Measurements from ENCODE around the gene COL6A3. TPM values are rescaled to one million over a fixed set of nuclear protein-coding genes. Genes with fewer than 3 reads are reported as not detected.

Gene COL6A3
- total and polyA plus RNA-seq, 2 experiments from 2014 or later: 1.3 to 4.1 TPM

DNA sequence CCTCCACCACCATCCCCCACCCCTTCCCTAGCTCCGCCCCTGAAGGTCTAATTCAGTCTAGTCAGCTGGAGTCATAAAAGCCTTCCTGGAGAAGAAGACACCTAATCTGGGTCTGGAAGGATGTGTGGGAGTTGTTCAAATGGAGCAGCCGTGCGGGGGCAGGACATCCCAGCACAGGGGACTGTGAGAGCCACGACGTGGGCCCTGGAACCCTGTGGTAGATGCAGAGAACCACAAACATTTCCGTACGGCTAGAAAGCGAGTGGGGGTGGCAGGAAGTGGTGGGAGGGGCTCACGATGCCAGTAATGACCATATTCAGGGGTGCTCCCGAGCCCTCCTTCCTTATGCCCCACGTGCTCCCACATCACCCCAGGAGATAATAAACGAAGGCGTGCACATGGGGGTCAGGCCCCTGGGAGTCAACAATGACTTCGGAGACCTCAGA, 20.9 kb upstream of the COL6A3 start:
- Histone ChIP-seq H3K27me3 (no peaks in the 10 kb centered on the region), H3K4me1 (ENCODE audit: low read depth) (no peaks in the 10 kb centered on the region), H3K4me3 (no peak overlapping the region), H3K9me3 (ENCODE audit: low read depth) (no peaks in the 10 kb centered on the region), H3K36me3 (no peaks in the 10 kb centered on the region), H3K27ac (no peak overlapping the region)
- TF ChIP-seq, protein P1, sequence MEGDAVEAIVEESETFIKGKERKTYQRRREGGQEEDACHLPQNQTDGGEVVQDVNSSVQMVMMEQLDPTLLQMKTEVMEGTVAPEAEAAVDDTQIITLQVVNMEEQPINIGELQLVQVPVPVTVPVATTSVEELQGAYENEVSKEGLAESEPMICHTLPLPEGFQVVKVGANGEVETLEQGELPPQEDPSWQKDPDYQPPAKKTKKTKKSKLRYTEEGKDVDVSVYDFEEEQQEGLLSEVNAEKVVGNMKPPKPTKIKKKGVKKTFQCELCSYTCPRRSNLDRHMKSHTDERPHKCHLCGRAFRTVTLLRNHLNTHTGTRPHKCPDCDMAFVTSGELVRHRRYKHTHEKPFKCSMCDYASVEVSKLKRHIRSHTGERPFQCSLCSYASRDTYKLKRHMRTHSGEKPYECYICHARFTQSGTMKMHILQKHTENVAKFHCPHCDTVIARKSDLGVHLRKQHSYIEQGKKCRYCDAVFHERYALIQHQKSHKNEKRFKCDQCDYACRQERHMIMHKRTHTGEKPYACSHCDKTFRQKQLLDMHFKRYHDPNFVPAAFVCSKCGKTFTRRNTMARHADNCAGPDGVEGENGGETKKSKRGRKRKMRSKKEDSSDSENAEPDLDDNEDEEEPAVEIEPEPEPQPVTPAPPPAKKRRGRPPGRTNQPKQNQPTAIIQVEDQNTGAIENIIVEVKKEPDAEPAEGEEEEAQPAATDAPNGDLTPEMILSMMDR (IDR thresholded peaks at IDR 0.05; ENCODE audit: low read depth, low read length): no peak
- peak in 1 of 2 donors; percentile 92 for DNase-seq (ENCODE audit: low read depth in 1 of 2, low spot score in 1 of 2)

DNA sequence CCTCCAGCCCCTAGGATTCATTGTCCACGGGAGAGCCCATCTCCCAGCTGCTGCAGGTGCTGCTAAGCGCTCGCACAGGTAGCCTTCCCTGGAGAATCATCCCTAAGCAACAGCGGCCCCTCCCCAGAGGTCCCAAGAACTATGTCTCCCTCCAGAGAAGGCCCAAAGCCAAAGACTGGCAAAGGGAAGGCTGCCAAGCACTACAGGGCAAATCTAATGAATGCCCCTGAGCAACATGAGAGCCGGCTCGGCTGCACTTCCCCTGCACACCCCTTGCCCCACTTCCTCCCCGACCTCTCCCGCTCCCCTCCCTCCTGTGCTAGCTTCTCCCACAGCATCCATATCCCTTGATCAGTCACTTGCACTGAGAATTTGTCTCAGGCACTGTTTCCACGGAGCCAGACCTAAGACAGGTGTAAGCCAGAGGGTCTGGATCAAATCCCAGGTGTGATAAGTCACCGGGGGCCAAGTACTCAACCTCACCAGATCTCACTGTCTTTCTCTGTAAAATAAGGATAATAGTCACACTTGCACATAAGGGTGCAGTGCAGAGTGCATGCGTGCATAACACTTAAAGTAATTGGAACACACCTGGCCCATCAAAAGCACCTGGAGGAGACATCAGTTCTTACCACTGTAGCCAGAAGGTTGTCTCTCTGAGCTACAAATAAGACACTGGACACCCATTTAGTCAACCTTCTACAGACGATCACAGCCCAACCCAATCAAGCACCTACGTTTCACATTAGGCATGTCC, 20.1 kb upstream of the COL6A3 start:
- Histone ChIP-seq H3K4me3 (no peak overlapping the region), H3K27me3 (no peaks in the 10 kb centered on the region), H3K27ac (no peak overlapping the region), H3K4me1 (ENCODE audit: low read depth) (no peaks in the 10 kb centered on the region), H3K36me3 (no peaks in the 10 kb centered on the region), H3K9me3 (ENCODE audit: low read depth) (no peaks in the 10 kb centered on the region)
- no peak for DNase-seq (ENCODE audit: low read depth in 1 of 2, low spot score in 1 of 2)
- TF ChIP-seq, protein P1 (IDR thresholded peaks at IDR 0.05; ENCODE audit: low read depth, low read length): no peak

DNA sequence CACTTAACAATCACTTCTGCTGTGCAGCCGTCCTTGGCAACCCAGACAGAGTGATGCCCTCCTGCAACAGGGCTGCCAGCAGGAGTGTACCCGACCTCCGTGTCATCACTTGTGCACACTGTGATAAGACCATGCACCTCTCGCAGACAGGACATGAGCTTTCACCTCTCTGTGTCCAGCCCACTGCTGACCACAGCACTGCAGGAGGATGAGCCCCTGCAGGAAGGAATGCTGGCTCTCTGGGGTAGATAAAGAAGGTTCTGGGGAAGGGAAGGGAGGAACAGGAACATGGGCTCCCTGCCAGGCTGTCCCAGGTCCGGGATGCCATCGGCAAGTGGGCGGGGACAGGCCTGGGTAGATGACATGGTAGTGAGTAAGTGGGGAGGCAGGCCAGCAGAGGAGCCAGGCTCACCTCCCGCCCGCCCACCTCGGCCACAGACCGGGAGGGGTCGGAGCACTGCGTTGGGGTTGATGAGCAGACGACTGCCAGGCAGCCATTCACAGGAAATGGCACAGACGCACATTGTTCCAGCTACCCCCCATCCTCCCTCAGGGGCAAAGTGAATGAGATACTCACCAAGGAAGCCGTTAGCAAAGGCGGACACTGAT, 18.6 kb upstream of the COL6A3 start:
- no peaks in the 10 kb centered on the region for H3K27me3 ChIP-seq
- H3K9me3 ChIP-seq (ENCODE audit: low read depth): no peaks in the 10 kb centered on the region
- H3K36me3 ChIP-seq: no peaks in the 10 kb centered on the region
- peak in 1 of 2 donors; percentile 81 for DNase-seq (ENCODE audit: low read depth in 1 of 2, low spot score in 1 of 2)
- H3K4me1 ChIP-seq (ENCODE audit: low read depth): no peaks in the 10 kb centered on the region
- no peak overlapping the region for H3K27ac ChIP-seq
- H3K4me3 ChIP-seq: no peak overlapping the region
- TF ChIP-seq, protein P1 (IDR thresholded peaks at IDR 0.05; ENCODE audit: low read depth, low read length): peak; percentile 27

DNA sequence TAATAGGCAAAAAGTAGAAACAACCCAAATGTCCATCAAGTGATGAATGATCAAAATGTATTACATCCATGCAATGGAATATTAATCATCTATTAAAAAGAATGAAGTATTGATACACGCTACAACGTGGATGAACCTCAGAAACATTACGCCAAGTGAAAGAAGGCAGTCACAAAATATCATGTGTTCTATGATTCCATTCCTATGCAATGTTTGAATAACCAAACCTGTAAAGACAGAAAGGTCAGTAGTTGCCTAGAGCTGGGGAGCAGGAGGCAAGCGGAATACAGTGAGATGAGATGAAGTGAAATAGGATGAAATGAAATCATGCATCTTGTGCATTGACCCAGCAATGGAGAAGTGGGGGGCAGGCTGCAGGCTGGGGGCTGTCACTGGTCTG, 17.9 kb upstream of the COL6A3 start:
- no peaks in the 10 kb centered on the region for H3K27me3 ChIP-seq
- no peak overlapping the region for H3K27ac ChIP-seq
- DNase-seq (ENCODE audit: low read depth in 1 of 2, low spot score in 1 of 2): no peak
- H3K4me1 ChIP-seq (ENCODE audit: low read depth): no peaks in the 10 kb centered on the region
- no peaks in the 10 kb centered on the region for H3K9me3 ChIP-seq (ENCODE audit: low read depth)
- H3K4me3 ChIP-seq: no peak overlapping the region
- TF ChIP-seq, protein P1 (IDR thresholded peaks at IDR 0.05; ENCODE audit: low read depth, low read length): no peak
- no peaks in the 10 kb centered on the region for H3K36me3 ChIP-seq

DNA sequence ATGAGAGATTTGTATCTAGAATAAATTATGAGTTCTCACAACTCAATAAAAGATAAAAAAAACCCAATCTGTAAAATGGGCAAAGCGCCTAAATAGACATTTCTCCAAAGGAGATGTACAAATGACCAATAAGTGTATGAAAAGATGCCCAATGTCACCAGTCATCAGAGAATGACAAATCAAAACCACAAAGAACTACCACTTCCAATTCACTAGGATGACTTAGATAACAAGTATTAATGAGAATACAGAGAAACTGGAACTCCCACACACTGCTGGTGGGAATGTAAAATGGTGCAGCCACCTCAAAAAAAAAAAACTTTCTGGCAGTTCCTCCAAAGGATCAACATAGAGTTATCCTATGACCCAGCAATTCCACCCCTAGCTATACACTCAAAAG, 17.4 kb upstream of the COL6A3 start:
- Histone ChIP-seq H3K4me1 (ENCODE audit: low read depth) (no peaks in the 10 kb centered on the region), H3K27ac (no peak overlapping the region), H3K27me3 (no peaks in the 10 kb centered on the region), H3K9me3 (ENCODE audit: low read depth) (no peaks in the 10 kb centered on the region), H3K36me3 (no peaks in the 10 kb centered on the region), H3K4me3 (no peak overlapping the region)
- peak in 1 of 2 donors; percentile 38 for DNase-seq (ENCODE audit: low read depth in 1 of 2, low spot score in 1 of 2)
- TF ChIP-seq, protein P1 (IDR thresholded peaks at IDR 0.05; ENCODE audit: low read depth, low read length): no peak
